Endothelial cell of umbilical vein (primary cell): ENCODE results near the gene TMEM59. TPM values are rescaled to one million over a fixed set of nuclear protein-coding genes. Genes with fewer than 3 reads are reported as not detected.

Experiments
- BruUV-seq: library from RNA; stranded (reverse); fragments of 400-500 nt; replicated peaks from 2 replicates; lab custom pipeline; 2021; lab: Mats Ljungman, UMichigan
- CTCF ChIA-PET: fragments of 300-600, 350-600 bp; sonication (Branson Sonifier 250); formaldehyde crosslinking; loops from one replicate; lab custom pipeline; 2021; ENCODE audit warnings: antibody characterized with exemption, inconsistent platforms; lab: Charles Lee
- POLR2A ChIA-PET: fragments of 300-600, 350-600 bp; sonication (Branson Sonifier 250); formaldehyde crosslinking; loops from one replicate; lab custom pipeline; 2021; ENCODE audit warnings: antibody characterized with exemption, inconsistent platforms; lab: Charles Lee
- DNase-seq: peaks from one replicate; pipeline ENCODE4 v3.0.0-alpha.2; 2011; ENCODE audit warnings: low read depth, low spot score
- FAIRE-seq: peaks from 2 replicates; lab custom pipeline; 2011; peaks lifted over from hg19 to GRCh38; lab: Jason Lieb, UNC
- H2AFZ ChIP-seq: 2 replicates; pipeline ENCODE4 v1.6.0; 2012; ENCODE audit warnings: low read depth, low read length, control low read depth, inconsistent platforms
- H3K27ac ChIP-seq: 2 replicates; pipeline ENCODE4 v1.5.1; 2011; ENCODE audit warnings: low read depth, mild to moderate bottlenecking, control low read depth, low read length, moderate library complexity; ENCODE audit not compliant: insufficient read depth
- H3K27me3 ChIP-seq, 2 experiments: 2 replicates each; pipeline versions ENCODE4 v1.6.0 to v1.6.1; 2011; ENCODE audit warnings: low read length in 2 of 2, mixed read lengths in 1 of 2; ENCODE audit not compliant: control insufficient read depth in 2 of 2, insufficient read depth in 2 of 2
- H3K36me3 ChIP-seq, 2 experiments: 2 replicates in 1 of 2; 3 replicates in 1 of 2; pipeline ENCODE4 v1.5.1; 2011; ENCODE audit warnings: low read length in 2 of 2, mild to moderate bottlenecking in 1 of 2, moderate library complexity in 1 of 2; ENCODE audit not compliant: control insufficient read depth in 2 of 2, insufficient read depth in 2 of 2; ENCODE audit errors: extremely low read depth in 1 of 2
- H3K4me1 ChIP-seq: 3 replicates; pipeline ENCODE4 v1.5.1; 2011; ENCODE audit warnings: mild to moderate bottlenecking, low read length; ENCODE audit not compliant: control insufficient read depth, insufficient read depth; ENCODE audit errors: extremely low read depth
- H3K4me2 ChIP-seq: 2 replicates; pipeline ENCODE4 v1.6.1; 2011; ENCODE audit warnings: low read length, control low read depth, mixed read lengths; ENCODE audit not compliant: insufficient read depth
- H3K4me3 ChIP-seq, 3 experiments: fragments of 200-600 bp in 1 of 3; sonication (generic), shearing (Covaris generic) in 1 of 3; replicated peaks in 1 of 3; 2 replicates each; pipeline ENCODE4 v1.5.1; 2011 to 2016; ENCODE audit warnings: control low read depth in 3 of 3, low read length in 3 of 3, mild to moderate bottlenecking in 2 of 3, inconsistent platforms in 1 of 3, low read depth in 1 of 3, moderate library complexity in 1 of 3; ENCODE audit not compliant: insufficient read depth in 1 of 3
- H3K79me2 ChIP-seq: 2 replicates; pipeline ENCODE4 v1.6.0; 2012; ENCODE audit warnings: low read length, inconsistent platforms; ENCODE audit not compliant: control insufficient read depth, insufficient read depth
- H3K9ac ChIP-seq: replicated peaks from 2 replicates; pipeline ENCODE3; 2011; ENCODE audit warnings: low read length, control low read depth; ENCODE audit not compliant: insufficient read depth; ENCODE audit errors: extremely low read depth
- H3K9me1 ChIP-seq: replicated peaks from 3 replicates; pipeline ENCODE4 v1.6.0; 2011; ENCODE audit warnings: mild to moderate bottlenecking, low read length; ENCODE audit not compliant: control insufficient read depth, insufficient read depth; ENCODE audit errors: extremely low read depth
- H3K9me3 ChIP-seq: replicated peaks from 2 replicates; pipeline ENCODE4 v1.5.1; 2012; ENCODE audit warnings: low read length, inconsistent platforms; ENCODE audit not compliant: control insufficient read depth, insufficient read depth
- H4K20me1 ChIP-seq: replicated peaks from 2 replicates; pipeline ENCODE3; 2011; ENCODE audit warnings: mild to moderate bottlenecking, low read length; ENCODE audit not compliant: control insufficient read depth, insufficient read depth; ENCODE audit errors: extremely low read depth
- CTCF ChIP-seq, 2 donors: IDR thresholded peaks; 1 replicate in 1 of 2; 2 replicates in 1 of 2; pipeline ENCODE4 v1.5.1; 2011; ENCODE audit warnings: low read length in 2 of 2, mild to moderate bottlenecking in 2 of 2, moderate library complexity in 2 of 2, control low read depth in 1 of 2, inconsistent platforms in 1 of 2, low read depth in 1 of 2; ENCODE audit not compliant: insufficient read depth in 1 of 2; ENCODE audit errors: extremely low read depth in 1 of 2
- EZH2 ChIP-seq: IDR thresholded peaks from 2 replicates; pipeline ENCODE4 v1.6.1; 2012; ENCODE audit warnings: borderline replicate concordance, low read depth, mild to moderate bottlenecking, moderate library complexity, low read length, inconsistent platforms; ENCODE audit not compliant: severe bottlenecking
- dilution Hi-C: fragments of 300-500 bp; cut with MboI; formaldehyde crosslinking; loops from one replicate; pipeline ENCODE4 v1.15.0; 2019; ENCODE audit warnings: low sequenced_read_pairs; ENCODE audit not compliant: extremely low pct_ligation_motif_present
- intact Hi-C: fragments of 100-400 bp; cut with micrococcal nuclease; formaldehyde crosslinking; loops from one replicate; pipeline ENCODE4 v1.10.0; 2022
- polyA plus RNA-seq, 4 experiments: library from polyadenylated mRNA; depleted of rRNA in 3 of 4; stranded (reverse) in 3 of 4; unstranded in 1 of 4; fragments of >200 nt; gene quantifications; 2 replicates each; pipeline versions ENCODE4 v1.2.1 to v1.2.3, GENCODE V29; 2011 to 2012; ENCODE audit warnings: missing spikeins in 1 of 4
- total RNA-seq: library from RNA; stranded (reverse); gene quantifications from 2 replicates; pipeline ENCODE4 v1.2.3, GENCODE V29; 2021

Gene TMEM59
- total and polyA plus RNA-seq, 2 donors (not counting 3 experiments of a cell fraction or from before 2014, with no cell fraction given), result 196 to 281 TPM

GRCh38 chr1:54094001-54094729 is 41.2 kb upstream of the TMEM59 start:
- no peak for FAIRE-seq
- H3K4me2 ChIP-seq, result no peak overlapping the region
- DNase-seq, result no peak
- no peak overlapping the region for H3K4me3 ChIP-seq
- H3K36me3 ChIP-seq, result no peaks in the 10 kb centered on the region
- TF ChIP-seq EZH2, result no peak
- TF ChIP-seq CTCF (IDR thresholded peaks at IDR 0.05; ENCODE audit: extremely low read depth in 1 of 2, insufficient read depth in 1 of 2, low read depth in 1 of 2, low read length in 2 of 2), result no peak
- dilution Hi-C loops, result no loop called here
- no peak overlapping the region for H2AFZ ChIP-seq
- H3K9me3 ChIP-seq, result no peaks in the 10 kb centered on the region
- no peak overlapping the region for H3K27ac ChIP-seq
- ChIA-PET CTCF (interaction anchor here (1.6 to 2.2 kb wide), 2 partner anchors 13 to 27 kb away, joined by 4 to 9 read pairs; no protein-coding TSS in a partner anchor), POLR2A (no interaction called here)
- no peaks in the 10 kb centered on the region for H3K79me2 ChIP-seq
- no TSS peak for BruUV-seq
- H3K9me1 ChIP-seq, result no peaks in the 10 kb centered on the region
- no peaks in the 10 kb centered on the region for H4K20me1 ChIP-seq
- no peak overlapping the region for H3K9ac ChIP-seq
- peaks cover 5% of the 10 kb centered on the region for H3K4me1 ChIP-seq
- no peaks in the 10 kb centered on the region for H3K27me3 ChIP-seq
- intact Hi-C loops, result no loop called here

- H2AFZ ChIP-seq, result no peak overlapping the region
- FAIRE-seq (no peak), DNase-seq (no peak)
- ChIA-PET POLR2A (no interaction called here), CTCF (no interaction called here)
- no peaks in the 10 kb centered on the region for H4K20me1 ChIP-seq
- H3K9ac ChIP-seq, result no peak overlapping the region
- no peaks in the 10 kb centered on the region for H3K27me3 ChIP-seq
- H3K36me3 ChIP-seq, result no peaks in the 10 kb centered on the region
- BruUV-seq, result no TSS peak
- no peaks in the 10 kb centered on the region for H3K9me1 ChIP-seq
- dilution Hi-C loops (no loop called here), intact Hi-C loops (no loop called here)
- H3K27ac ChIP-seq, result no peak overlapping the region
- H3K4me1 ChIP-seq, result peaks cover 5% of the 10 kb centered on the region
- no peak for TF ChIP-seq CTCF (IDR thresholded peaks at IDR 0.05; ENCODE audit: extremely low read depth in 1 of 2, insufficient read depth in 1 of 2, low read depth in 1 of 2, low read length in 2 of 2)
- H3K4me3 ChIP-seq, result no peak overlapping the region
- no peaks in the 10 kb centered on the region for H3K9me3 ChIP-seq
- H3K79me2 ChIP-seq, result no peaks in the 10 kb centered on the region
- H3K4me2 ChIP-seq, result no peak overlapping the region
Measured at GRCh38 chr1:54091666-54092065, 38.7 kb upstream of the TMEM59 start.
